Fibroblast of mammary gland (primary cell): ENCODE measurements around the gene CD160.

Experiments used
- DNase-seq: peaks from one replicate; pipeline ENCODE4 v3.0.0-alpha.2; 2010; ENCODE audit warnings: low read depth
- H3K4me3 ChIP-seq: 2 replicates; pipeline ENCODE4 v1.5.1; 2011; ENCODE audit warnings: low read depth, mild to moderate bottlenecking, low read length, moderate library complexity; ENCODE audit not compliant: control insufficient read depth
- TF ChIP-seq, protein P1 (sequence below): conservative IDR thresholded peaks from 2 replicates; pipeline ENCODE4 v1.5.1; 2011; ENCODE audit warnings: low read depth, low read length, inconsistent platforms; ENCODE audit not compliant: control insufficient read depth, insufficient read depth

Gene CD160

GRCh38 chr1:145729196-145729595 lies 9.9 kb downstream of the CD160 start:
- TF ChIP-seq, protein P1, sequence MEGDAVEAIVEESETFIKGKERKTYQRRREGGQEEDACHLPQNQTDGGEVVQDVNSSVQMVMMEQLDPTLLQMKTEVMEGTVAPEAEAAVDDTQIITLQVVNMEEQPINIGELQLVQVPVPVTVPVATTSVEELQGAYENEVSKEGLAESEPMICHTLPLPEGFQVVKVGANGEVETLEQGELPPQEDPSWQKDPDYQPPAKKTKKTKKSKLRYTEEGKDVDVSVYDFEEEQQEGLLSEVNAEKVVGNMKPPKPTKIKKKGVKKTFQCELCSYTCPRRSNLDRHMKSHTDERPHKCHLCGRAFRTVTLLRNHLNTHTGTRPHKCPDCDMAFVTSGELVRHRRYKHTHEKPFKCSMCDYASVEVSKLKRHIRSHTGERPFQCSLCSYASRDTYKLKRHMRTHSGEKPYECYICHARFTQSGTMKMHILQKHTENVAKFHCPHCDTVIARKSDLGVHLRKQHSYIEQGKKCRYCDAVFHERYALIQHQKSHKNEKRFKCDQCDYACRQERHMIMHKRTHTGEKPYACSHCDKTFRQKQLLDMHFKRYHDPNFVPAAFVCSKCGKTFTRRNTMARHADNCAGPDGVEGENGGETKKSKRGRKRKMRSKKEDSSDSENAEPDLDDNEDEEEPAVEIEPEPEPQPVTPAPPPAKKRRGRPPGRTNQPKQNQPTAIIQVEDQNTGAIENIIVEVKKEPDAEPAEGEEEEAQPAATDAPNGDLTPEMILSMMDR, result no peak
- peak; percentile 63 for DNase-seq
- H3K4me3 ChIP-seq, result no peak overlapping the region

DNA sequence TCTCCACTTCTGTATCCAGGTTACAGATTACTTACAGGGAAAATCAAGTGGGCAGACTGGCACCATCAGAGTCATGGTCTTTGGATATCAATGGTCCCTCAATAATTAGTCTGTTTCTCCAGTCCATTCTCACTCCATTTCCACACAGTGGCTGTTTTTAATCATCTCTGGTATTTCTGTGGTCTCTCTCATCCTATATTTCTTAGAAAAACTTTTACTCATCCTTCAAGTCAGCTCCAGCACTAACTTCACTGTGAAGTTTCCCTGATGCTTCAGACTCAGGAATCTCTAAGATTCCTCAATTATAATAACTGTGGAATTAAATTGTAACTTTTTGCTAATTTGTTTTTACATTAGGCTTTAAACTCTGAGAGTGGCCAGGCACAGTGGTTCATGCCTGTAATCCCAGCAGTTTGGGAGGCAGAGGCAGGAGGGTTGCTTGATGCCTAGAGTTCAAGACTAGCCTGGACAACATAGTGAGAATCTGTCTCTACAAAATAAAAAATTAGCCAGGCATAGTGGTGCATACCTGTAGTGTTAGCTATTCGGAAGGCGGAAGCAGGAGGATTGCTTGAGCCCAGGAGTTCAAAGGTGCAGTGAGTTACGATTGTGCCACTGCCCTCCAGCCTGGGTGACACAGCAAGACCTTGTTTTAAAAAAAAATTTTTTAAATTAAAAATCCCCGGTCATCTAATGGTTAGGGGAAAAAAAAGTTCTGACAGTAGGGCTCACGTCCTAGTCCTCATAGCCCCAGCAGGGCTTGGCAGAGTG lies 10.6 kb downstream of the CD160 start:
- peak; percentile 38 for DNase-seq
- H3K4me3 ChIP-seq, result no peak overlapping the region
- TF ChIP-seq, protein P1, result no peak

- H3K4me3 ChIP-seq, result no peak overlapping the region
- TF ChIP-seq, protein P1, result no peak
- no peak for DNase-seq
Measured at GRCh38 chr1:145730467-145730866, 11.2 kb downstream of the CD160 start.

DNA sequence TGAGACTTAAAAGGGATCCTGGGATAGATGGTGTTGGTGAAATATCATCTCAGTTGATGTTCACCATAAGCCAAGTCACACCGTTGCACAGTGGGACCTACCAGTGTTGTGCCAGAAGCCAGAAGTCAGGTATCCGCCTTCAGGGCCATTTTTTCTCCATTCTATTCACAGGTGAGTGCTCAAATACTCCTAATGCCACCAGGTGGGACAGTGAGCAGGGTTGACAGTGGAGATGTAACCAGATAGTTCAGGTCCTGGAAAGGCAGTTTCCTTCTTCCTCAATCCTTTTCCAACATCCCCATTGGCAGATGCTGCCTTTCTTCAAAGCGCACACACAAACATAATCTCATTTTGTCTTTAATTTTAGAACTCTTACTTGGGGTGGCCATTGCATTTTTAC lies 11.6 kb downstream of the CD160 start:
- H3K4me3 ChIP-seq, result no peak overlapping the region
- TF ChIP-seq, protein P1, result no peak

GRCh38 chr1:145736191-145736590 lies 16.9 kb downstream of the CD160 start:
- TF ChIP-seq, protein P1, result no peak
- DNase-seq, result no peak

More for the DNA sequence above, 11.6 kb downstream of the CD160 start:
- DNase-seq, result no peak

GRCh38 chr1:145740269-145740668 lies 21.0 kb downstream of the CD160 start:
- DNase-seq, result peak; percentile 52
- no peak overlapping the region for H3K4me3 ChIP-seq
- TF ChIP-seq, protein P1, result no peak

More at GRCh38 chr1:145736191-145736590, 16.9 kb downstream of the CD160 start:
- H3K4me3 ChIP-seq, result no peak overlapping the region
